Kidney epithelial cell (primary cell): ENCODE results near the gene ZFAND2B. TPM values are rescaled to one million over a fixed set of nuclear protein-coding genes. Genes with fewer than 3 reads are reported as not detected.
A peak's percentile ranks its signal among the peaks of the same experiment; 100 is the strongest.

Source experiments
- DNase-seq: peaks from one replicate; pipeline ENCODE4 v3.0.0-alpha.2; 2010; ENCODE audit warnings: low read depth
- H3K27me3 ChIP-seq: 2 replicates; pipeline ENCODE4 v1.6.0; 2011; ENCODE audit warnings: low read length; ENCODE audit not compliant: control insufficient read depth, insufficient read depth
- H3K36me3 ChIP-seq: 2 replicates; pipeline ENCODE4 v1.5.1; 2011; ENCODE audit warnings: low read length; ENCODE audit not compliant: control insufficient read depth, insufficient read depth
- H3K4me3 ChIP-seq: 2 replicates; pipeline ENCODE4 v1.5.1; 2011; ENCODE audit warnings: low read depth, mild to moderate bottlenecking, control low read depth, low read length
- CTCF ChIP-seq: IDR thresholded peaks from 2 replicates; pipeline ENCODE4 v1.5.1; 2011; ENCODE audit warnings: mild to moderate bottlenecking, moderate library complexity, low read length, control low read depth, inconsistent platforms; ENCODE audit not compliant: insufficient read depth, poor library complexity, severe bottlenecking
- total RNA-seq: library from RNA; depleted of rRNA; stranded (reverse); fragments of >200 nt; gene quantifications from 2 replicates; pipeline ENCODE4 v1.2.3, GENCODE V29; 2015

ZFAND2B gene
- total RNA-seq, 1 donor from 2014 or later: 44.3 TPM

- DNase-seq: no peak
- H3K4me3 ChIP-seq: no peak overlapping the region
- TF ChIP-seq CTCF: no peak
Observed at GRCh38 chr2:219173176-219173575, 33.4 kb upstream of the ZFAND2B start.

DNA sequence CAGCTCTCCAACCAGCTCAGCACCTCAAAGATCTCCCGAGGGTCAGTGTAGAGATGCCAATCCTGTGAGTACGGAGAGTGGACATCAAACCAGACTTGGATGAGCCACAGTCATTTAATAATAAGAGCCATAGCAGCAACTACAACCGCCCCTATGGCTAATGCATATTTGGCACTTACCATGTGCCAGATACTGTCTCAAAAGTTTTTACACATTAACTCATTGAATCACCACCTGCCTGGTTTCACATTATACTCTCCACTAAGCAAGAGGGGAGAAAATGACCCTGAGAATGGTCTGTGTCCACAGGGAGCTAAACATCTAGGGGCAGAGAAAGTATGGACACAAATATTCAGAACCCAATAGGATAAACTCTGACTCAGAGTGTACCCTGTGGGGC lies 32.4 kb upstream of the ZFAND2B start:
- Histone ChIP-seq H3K27me3 (no peaks in the 10 kb centered on the region), H3K4me3 (no peak overlapping the region), H3K36me3 (no peaks in the 10 kb centered on the region)
- DNase-seq: no peak
- TF ChIP-seq CTCF: no peak

More at GRCh38 chr2:219173176-219173575, 33.4 kb upstream of the ZFAND2B start:
- Histone ChIP-seq H3K27me3 (no peaks in the 10 kb centered on the region), H3K36me3 (no peaks in the 10 kb centered on the region)

GRCh38 chr2:219174801-219175200 lies 31.8 kb upstream of the ZFAND2B start:
- Histone ChIP-seq H3K36me3 (no peaks in the 10 kb centered on the region), H3K27me3 (no peaks in the 10 kb centered on the region), H3K4me3 (no peak overlapping the region)
- no peak for DNase-seq
- TF ChIP-seq CTCF: no peak

DNA sequence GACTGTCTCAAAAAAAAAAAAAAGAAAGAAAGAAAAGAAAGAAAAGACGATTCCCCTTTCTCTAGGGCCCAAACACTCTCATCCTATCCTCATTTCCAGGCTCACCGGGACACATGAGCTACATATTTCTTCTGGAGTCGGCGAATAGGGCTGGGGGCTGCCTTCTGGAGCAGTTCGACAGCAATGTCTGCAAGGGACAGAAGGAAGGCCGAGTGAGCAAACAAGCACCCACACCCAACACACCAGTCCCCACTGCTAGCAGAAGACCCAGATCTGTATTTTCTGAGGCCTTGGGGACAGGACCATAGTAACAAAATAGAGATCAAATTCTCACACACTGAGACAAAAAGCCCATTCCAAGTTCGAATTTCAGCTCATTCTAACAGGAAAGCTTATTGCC lies 31.1 kb upstream of the ZFAND2B start:
- Histone ChIP-seq H3K36me3 (no peaks in the 10 kb centered on the region), H3K27me3 (no peaks in the 10 kb centered on the region), H3K4me3 (no peak overlapping the region)
- TF ChIP-seq CTCF: no peak
- no peak for DNase-seq

DNA sequence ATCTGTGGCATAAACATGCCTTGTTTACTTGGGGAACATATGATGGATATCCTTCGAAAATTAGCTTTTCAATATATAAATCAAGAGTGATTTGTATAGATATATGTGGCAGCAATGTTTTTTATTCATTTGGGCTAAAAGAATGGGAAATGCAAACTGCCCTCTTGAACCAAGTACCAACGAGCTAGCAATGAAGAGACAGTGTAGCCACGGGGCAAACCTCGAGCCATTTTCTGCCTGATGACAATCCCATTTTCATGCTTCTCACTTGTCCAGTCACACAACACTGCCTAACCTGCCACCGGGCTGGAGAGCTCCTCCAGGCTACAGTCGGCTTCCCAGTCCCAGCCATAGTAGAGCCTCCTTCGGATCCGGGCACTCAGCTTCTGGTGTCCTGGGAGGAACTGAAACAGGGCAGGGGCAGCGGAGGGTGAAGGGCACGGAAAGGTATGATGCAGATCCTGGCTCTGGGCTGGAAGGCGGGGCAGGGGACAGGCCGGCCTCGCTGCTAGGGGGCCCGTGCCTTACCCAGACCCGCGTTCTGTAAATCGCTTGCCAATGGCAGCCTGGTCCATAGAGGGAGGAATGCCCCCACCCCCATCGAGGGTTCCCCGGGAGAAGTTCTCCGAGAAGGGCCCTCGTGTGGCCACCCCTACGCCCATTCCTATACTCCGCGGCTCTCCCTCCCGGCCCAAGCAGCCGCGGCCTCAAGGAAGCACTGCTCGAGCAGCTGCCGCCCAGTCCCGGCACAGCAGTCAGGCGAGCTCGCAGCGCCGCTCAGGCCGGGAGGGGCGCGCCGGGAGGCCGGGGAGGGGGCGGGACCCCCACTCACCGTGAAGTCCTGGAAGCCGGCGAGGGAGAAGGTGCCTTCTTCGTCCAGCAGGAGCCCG lies 30.4 kb upstream of the ZFAND2B start:
- Histone ChIP-seq H3K27me3 (no peaks in the 10 kb centered on the region), H3K36me3 (no peaks in the 10 kb centered on the region), H3K4me3 (peak overlapping the region; percentile 63)
- DNase-seq: no peak
- TF ChIP-seq CTCF: peak; percentile 4
